Measurements from ENCODE around the gene CHEK2. TPM values are rescaled to one million over a fixed set of nuclear protein-coding genes. Genes with fewer than 3 reads are reported as not detected.

The CHEK2 gene
- total RNA-seq = 10 to 100 TPM in 2 of 4 donors, 1 to 10 TPM in 2; 7.1 to 16.0 (median 9.4) TPM

- TF ChIP-seq POLR2A (IDR thresholded peaks at IDR 0.05) (peak; percentile 69 to 96), CTCF (IDR thresholded peaks at IDR 0.05) (no peak)
- Histone ChIP-seq H3K27ac (peak within 1 kb of the TSS; percentile 99), H3K9me3 (no peaks in the 10 kb centered on the region), H3K4me1 (peaks cover 12 to 14% of the 10 kb centered on the region in 2 donors), H3K27me3 (no peaks in the 10 kb centered on the region), H3K36me3 (peaks cover 9 to 28% of the 10 kb centered on the region in 2 donors), H3K4me3 (replicated peaks in 1 of 3) (peak within 1 kb of the TSS; percentile 93 to 98 (median 95))
- WGBS, 2 donors = 0 to 1% methylated on average over 34 to 47 of the region's 54 CpGs
- intact Hi-C loops (cut with DNase I) = no loop called here
- DNase-seq = peak; percentile 99
Measured at GRCh38 chr22:28741785-28742561, at the start of gene CHEK2, which contains the start of gene HSCB. TSS of gene CHEK2 (minus strand) at chr22:28741820. CDS start at chr22:28734721, 7,099 bp downstream. TSS of gene HSCB (plus strand) at chr22:28742039. CDS start at chr22:28742096, 57 bp downstream.

GRCh38 chr22:28791124-28791523, 49.5 kb upstream of the CHEK2 start:
- DNase-seq = no peak
- intact Hi-C loops (cut with DNase I) = no loop called here
- Histone ChIP-seq H3K36me3 (peaks cover 26 to 27% of the 10 kb centered on the region in 2 donors), H3K9me3 (no peaks in the 10 kb centered on the region), H3K4me3 (replicated peaks in 1 of 3) (no peak overlapping the region), H3K27ac (no peak overlapping the region), H3K4me1 (peaks cover 20 to 21% of the 10 kb centered on the region in 2 donors), H3K27me3 (no peaks in the 10 kb centered on the region)
- 95 to 96% methylated on average over 5 of the region's 5 CpGs for WGBS, 2 donors
- TF ChIP-seq CTCF (IDR thresholded peaks at IDR 0.05) = no peak
- no peak for TF ChIP-seq POLR2A (IDR thresholded peaks at IDR 0.05)

DNA sequence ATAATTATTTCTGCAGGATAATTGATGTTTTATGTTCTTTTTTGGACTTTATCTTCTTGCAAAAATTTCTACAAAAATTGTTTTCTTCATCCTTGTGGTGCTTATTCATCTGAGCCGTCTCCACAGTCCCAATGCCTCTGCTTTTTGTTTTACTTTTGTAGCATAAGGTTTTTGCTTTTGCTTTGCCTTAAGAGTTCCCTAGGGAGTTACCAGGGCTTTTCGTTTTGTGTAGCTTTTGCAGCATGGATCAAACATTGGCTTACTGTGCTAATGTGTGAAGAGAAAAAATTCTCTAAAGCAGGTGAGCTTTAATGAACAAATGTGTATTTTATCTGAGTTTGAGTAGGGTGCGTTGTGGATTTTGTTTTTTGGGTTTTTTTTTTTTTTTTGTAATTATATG, 47.0 kb upstream of the CHEK2 start:
- Histone ChIP-seq H3K9me3 (no peaks in the 10 kb centered on the region), H3K36me3 (peaks cover 11 to 17% of the 10 kb centered on the region in 2 donors), H3K27ac (no peak overlapping the region), H3K4me3 (replicated peaks in 1 of 3) (no peak overlapping the region), H3K4me1 (peaks cover 12 to 17% of the 10 kb centered on the region in 2 donors), H3K27me3 (no peaks in the 10 kb centered on the region)
- no peak for DNase-seq
- intact Hi-C loops (cut with DNase I) = no loop called here
- no peak for TF ChIP-seq CTCF (IDR thresholded peaks at IDR 0.05)
- no peak for TF ChIP-seq POLR2A (IDR thresholded peaks at IDR 0.05)
- 69 to 78% methylated on average over 3 of the region's 3 CpGs for WGBS, 2 donors

GRCh38 chr22:28783786-28784671, 42.4 kb upstream of the CHEK2 start:
- TF ChIP-seq POLR2A (IDR thresholded peaks at IDR 0.05) = no peak
- no peak for TF ChIP-seq CTCF (IDR thresholded peaks at IDR 0.05)
- intact Hi-C loops (cut with DNase I) = no loop called here
- peak; percentile 34 to 45 for DNase-seq
- no peak overlapping the region for H3K4me3 ChIP-seq (replicated peaks in 1 of 3)
- WGBS, 2 donors = 43 to 45% methylated on average over 4 of the region's 4 CpGs
- peaks cover 14 to 16% of the 10 kb centered on the region in 2 donors for H3K36me3 ChIP-seq
- peak overlapping the region; percentile 56 to 81 (median 66) for H3K27ac ChIP-seq
- no peaks in the 10 kb centered on the region for H3K27me3 ChIP-seq
- peaks cover 24 to 43% of the 10 kb centered on the region in 2 donors for H3K4me1 ChIP-seq
- H3K9me3 ChIP-seq = no peaks in the 10 kb centered on the region
